GM13976 (cell line): ENCODE measurements around the gene SPEF2.
A peak's percentile ranks its signal among the peaks of the same experiment; 100 is the strongest.

Experiments used
- DNase-seq: peaks from one replicate; pipeline ENCODE4 v3.0.0; 2012; ENCODE audit warnings: low spot score
- CTCF ChIP-seq: IDR thresholded peaks from 2 replicates; pipeline ENCODE4 v1.5.1; 2012; ENCODE audit warnings: borderline replicate concordance, mild to moderate bottlenecking; ENCODE audit not compliant: insufficient read depth; ENCODE audit errors: extremely low read depth, missing control alignments, control extremely low read depth
- in situ Hi-C: fragments of 300-500 bp; cut with MboI; formaldehyde crosslinking; loops from one replicate; pipeline ENCODE4 v1.12.0; 2022; ENCODE audit warnings: low sequenced_read_pairs, mixed read lengths, inconsistent platforms; ENCODE audit not compliant: unreplicated experiment

SPEF2 gene

GRCh38 chr5:35765921-35766320 lies 148.3 kb downstream of the SPEF2 start:
- no peak for DNase-seq
- no peak for TF ChIP-seq CTCF
- in situ Hi-C loops, result no loop called here

- no peak for DNase-seq
- in situ Hi-C loops, result loop anchor here (10.0 kb wide), 1 partner anchor 154 kb away; no protein-coding TSS in a partner anchor
- no peak for TF ChIP-seq CTCF
Observed at GRCh38 chr5:35771300-35771699, 153.6 kb downstream of the SPEF2 start.

GRCh38 chr5:35771839-35772238 lies 154.2 kb downstream of the SPEF2 start:
- DNase-seq, result no peak
- in situ Hi-C loops, result loop anchor here (10.0 kb wide), 1 partner anchor 153 kb away; no protein-coding TSS in a partner anchor
- TF ChIP-seq CTCF, result no peak

- DNase-seq, result no peak
- in situ Hi-C loops, result loop anchor here (10.0 kb wide), 1 partner anchor 151 kb away; no protein-coding TSS in a partner anchor
- TF ChIP-seq CTCF, result no peak
Observed at GRCh38 chr5:35773967-35774366, 156.3 kb downstream of the SPEF2 start.

- no peak for DNase-seq
- in situ Hi-C loops, result loop anchor here (10.0 to 25.0 kb wide), 2 partner anchors 148 to 689 kb away; no protein-coding TSS in a partner anchor
- no peak for TF ChIP-seq CTCF
Observed at GRCh38 chr5:35776757-35777156, 159.1 kb downstream of the SPEF2 start.

GRCh38 chr5:35777358-35778087 lies 159.9 kb downstream of the SPEF2 start:
- peak; percentile 38 for DNase-seq
- TF ChIP-seq CTCF, result peak; percentile 42
- in situ Hi-C loops, result loop anchor here (10.0 to 25.0 kb wide), 2 partner anchors 147 to 690 kb away; no protein-coding TSS in a partner anchor
